HG03064 (cell line): ENCODE measurements around the gene ZFYVE9.

ENCODE experiments used
- ATAC-seq: cut with Tn5 transposase; IDR thresholded peaks from one replicate; pipeline ENCODE4 v1.9.1; 2021; ENCODE audit warnings: low read depth; ENCODE audit not compliant: unreplicated experiment

Gene ZFYVE9

DNA sequence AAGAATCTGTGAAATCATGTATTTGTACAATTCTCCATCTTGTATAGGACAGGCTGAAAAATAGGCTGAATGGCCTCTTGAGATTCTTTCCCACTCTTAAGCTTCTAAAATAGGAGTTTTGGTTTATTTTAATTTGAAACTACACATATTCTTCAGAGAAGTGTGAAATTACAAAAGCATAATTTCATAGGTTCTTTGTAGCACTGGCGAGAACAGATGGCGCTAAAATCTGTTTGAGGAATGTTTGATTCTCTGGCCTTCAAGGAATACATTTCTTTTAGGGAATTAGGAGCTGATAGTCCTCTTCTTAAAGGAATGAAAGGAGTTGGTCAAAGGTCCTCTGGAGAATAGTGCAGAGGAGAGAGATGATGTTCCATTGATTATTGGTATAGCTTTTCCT lies 179.2 kb downstream of the ZFYVE9 start:
- no peak for ATAC-seq

DNA sequence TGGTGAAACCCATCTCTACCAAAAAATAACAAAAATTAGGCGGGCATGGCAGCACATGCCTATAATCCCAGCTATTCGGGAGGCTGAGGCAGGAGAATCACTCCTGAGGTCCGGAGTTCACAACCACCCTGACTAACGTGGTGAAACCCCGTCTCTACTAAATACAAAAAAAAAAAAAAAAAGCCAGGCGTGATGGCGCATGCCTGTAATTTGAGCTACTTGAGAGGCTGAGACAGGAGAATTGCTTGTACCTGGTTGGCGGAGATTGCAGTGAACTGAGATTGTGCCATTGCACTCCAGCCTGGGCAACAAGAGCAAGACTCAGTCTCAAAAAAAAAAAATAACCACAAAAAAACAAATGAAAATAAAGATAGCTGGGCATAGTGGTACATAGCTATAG lies 181.8 kb downstream of the ZFYVE9 start:
- no peak for ATAC-seq

DNA sequence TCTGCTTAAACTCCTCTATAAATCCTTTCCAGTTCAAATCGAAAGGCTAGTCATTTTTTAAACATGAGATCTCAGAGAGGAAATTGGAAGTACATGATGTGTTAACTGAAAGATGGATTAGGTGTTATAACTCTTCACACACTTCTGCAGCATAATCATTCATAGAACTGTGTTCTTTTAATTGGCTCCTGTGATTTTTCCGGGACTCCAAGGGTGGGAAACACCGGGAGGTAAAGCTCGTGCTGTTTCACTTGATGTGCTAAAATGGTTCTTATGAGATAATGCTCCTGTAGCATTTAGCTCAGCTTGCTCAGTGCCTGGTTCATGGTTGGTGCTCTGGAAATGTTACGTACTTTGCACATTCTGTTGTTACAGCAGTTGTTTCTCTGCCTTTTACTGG lies 183.9 kb downstream of the ZFYVE9 start:
- ATAC-seq, result no peak

DNA sequence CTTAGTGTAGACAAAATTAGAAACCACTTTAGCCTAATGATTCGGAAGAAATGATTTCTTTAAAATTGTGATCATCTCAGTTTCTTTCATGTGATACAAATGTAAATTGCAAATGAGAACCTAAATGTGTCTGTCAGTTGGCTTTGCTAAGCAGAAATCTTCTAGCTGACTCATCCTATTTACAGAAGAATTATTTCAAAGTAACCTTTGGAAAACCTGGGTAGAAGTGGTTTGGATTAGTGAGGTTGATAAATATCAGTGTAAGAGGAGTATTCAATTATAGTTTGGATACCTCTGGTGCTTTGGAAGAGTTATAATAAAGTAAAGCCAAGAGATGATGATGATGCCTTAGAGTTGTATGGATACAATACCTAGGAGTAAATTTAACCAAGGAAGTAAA lies 186.7 kb downstream of the ZFYVE9 start:
- no peak for ATAC-seq

DNA sequence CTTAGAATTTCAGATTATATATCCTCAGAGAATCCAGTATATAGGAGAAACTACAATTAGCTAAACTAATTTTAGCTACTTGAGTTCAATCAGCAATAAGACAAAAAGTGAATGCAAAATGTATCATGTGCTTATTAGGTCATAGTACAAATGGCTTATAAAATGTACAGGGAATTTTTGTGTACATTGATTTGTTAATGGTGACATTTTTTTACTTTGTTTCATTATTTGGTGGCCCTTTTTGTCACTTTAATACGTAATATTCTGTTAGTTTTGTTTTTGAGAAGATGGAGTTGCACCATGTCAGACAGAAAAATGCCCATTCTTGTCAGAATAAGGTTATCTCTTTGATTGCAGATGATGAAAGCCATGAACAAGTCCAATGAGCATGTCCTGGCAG lies 190.5 kb downstream of the ZFYVE9 start:
- no peak for ATAC-seq

DNA sequence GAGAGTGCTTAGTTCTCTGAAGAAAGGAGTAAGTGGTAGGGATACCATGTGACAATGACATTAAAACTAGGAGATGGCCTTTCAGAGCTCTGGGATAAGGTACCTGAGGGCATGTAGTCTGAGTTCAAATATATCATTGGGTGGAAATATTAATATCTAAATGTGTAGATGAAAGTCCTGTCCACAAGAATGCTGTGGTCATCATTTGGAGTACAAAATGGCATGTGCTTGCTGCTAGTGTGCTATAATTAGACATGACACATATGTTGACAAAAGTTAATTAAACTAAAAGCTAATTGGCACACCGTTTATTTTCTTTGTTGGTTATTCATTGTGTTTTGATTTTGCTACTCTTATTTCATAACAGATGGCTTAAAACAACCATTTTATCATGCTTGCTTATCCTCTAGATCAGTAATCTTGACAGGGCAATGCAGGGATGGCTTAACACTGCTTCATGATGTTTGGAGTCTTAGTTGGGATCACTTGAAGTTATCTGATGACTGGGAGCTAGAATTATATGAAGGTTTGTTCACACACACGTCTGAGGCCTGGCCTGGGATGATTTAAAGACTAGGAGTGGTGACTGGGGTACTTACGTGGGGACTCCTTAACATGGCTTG lies 193.1 kb downstream of the ZFYVE9 start:
- no peak for ATAC-seq

DNA sequence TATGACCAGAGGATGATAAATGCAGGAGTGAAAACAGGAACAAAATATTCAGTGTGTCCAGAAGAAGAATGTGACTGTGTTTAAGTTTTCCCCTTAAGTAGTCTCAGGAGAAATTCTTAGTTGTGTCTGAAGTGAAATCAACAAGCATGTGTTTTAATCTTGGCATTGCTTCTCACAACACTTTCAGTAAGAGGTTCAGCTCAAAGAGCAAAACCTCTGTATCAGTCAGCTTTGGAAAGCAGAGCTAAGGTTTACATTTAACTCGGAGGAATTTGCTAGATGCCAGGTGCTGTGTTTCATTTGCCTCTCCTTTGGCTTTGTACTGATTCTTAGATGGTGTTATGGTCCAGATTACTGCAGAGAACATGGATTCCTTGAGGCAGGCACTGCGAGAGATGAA lies 195.6 kb downstream of the ZFYVE9 start:
- no peak for ATAC-seq

DNA sequence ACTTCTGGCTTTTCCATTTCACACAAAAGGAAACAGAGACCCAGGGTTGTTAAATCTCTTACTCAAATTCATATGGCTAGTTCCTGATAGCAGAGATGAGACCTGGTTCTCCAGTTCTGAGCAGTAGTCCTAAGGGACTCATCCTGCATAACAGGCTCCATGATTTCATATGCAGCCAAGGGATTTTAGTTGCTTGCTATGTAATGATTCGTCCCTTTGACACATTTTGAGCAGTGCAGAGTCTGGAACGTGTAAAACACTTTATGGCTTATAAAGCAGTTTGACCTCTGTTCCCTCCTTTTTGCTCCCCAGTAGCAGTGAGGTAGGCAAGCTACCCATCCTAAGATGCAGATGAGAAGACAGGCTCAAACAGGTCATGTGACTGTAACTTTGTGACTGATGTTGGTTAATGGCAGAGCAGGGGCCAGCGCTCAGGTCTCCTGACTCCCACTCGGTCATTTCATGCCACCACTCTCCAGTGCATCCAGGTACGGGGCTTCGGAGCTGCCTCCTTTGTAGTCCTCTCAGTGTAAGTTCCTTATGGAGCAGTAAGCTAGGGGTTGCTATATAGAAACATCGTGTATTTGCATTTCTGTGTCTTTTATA lies 199.9 kb downstream of the ZFYVE9 start:
- no peak for ATAC-seq

DNA sequence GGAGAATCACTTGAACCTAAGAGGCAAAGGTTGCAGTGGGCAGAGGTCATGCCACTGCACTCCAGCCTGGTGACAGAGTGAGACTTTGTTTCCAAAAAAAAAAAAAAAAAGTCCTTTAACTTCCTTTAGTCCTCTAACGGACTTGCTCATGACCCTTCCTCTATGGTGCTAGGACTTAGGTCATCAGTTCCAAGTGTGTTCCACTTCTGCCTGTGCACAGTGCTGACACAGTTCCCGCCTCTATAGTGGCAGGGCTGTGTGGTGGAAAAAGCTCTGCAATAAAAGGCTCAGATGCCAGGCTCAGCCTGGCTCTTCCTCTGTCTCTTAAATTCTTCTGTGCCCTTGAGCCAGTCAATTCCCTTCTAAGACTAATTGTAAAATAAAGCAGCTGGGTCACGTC lies 202.1 kb downstream of the ZFYVE9 start:
- no peak for ATAC-seq

DNA sequence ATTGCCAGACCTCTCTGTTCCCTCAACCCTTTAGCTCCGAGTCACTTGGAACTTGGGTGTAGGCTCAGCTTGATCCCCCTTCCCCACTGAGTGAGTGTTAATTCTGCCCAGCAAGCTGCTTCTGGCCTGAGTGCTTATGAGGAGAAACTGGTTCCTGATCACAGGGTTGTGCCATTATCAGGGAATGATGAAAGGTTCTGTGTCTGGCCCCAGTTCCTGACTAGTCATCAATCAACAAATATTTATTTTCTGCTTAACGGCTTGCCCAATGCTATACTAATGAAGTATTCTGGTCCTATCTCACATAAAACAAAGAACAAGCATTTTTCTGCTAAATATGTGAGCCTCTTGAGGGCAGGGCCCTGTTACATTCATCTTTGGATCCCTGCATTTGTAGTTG lies 203.4 kb downstream of the ZFYVE9 start:
- no peak for ATAC-seq

DNA sequence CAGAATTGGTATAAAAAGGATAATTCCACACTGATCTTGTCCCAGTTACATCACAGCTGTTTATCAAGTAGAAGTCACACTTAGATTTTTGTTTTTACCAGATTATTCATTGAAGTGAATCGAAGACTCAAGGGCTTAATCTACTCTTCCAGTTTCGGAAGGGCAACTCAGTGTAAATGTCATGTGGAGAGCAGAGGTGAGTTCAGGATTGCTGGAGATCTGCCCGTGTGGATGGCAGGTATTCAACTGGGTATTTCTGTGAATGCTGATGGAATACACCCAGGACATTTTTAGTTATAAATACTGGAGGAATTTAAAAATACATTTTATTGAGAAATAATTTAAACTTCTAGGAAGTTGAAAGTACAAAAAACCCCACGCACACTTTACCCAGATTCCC lies 204.8 kb downstream of the ZFYVE9 start:
- no peak for ATAC-seq

DNA sequence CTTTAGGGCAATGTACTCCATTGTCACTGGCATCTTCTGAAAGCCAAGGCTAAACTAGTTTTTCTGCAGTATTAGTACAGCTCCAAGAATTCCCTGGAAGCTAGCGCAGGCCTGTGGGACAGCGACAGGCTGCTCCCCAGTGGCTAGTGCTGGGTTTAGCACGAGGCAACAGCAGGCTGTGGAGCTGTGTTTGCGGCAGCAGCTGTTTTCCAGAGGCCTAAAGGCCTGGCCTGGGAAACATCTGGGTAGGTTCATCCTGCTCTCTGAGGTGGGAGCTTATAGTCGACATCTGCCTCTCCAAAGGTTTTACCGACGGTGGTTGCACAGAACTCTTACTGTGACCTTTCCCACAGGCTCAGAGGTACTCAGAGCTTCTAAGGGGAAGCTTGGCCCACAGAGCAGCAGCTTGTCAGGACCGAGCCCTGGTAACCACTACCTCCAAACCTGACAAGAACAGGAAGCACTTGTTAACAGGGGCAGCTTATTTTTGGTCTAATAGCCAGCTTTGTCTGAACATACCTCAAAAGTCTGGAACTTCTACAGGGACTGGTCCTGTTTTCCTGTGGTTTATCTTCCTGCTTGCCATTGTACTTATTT lies 206.9 kb downstream of the ZFYVE9 start:
- no peak for ATAC-seq

DNA sequence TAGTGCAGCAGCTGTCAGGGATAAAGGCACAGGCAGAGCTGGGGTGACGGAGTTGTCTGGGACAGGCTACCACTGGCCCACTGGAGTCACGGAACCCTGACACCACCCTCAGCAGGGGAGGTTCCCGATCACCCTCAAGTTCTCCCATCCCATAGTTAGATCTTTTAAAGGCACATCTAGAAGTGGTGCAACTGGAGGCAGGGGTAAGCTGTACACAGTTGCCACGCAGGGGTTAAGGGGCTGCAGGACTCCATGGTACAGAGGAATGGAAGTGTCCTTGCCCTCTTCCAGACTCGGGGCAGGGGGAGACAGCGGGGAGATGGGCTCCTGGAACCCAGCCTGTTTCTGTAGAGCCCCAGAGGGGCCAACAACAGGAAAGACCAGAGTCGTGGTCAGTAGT lies 210.8 kb downstream of the ZFYVE9 start:
- ATAC-seq, result no peak

DNA sequence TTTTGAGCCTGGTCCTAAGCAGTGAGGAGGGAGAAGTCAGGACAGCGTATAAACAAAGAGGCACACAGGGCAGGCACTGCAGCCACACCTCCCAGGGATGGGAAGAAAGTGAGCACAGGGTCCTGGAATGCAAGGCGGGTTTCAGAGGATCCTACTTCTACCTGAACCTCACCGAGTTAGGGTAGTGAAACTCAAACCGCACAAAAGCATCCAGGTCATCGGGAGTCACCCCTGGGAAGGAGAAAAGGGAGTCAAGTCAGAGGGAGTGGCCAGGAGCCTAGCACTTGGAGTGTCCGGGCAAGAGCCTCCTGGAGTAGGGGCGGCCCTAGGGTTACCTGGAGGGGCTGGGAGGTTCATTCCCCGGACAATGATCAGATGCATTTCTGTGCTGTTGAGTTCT lies 213.5 kb downstream of the ZFYVE9 start:
- ATAC-seq, result no peak

DNA sequence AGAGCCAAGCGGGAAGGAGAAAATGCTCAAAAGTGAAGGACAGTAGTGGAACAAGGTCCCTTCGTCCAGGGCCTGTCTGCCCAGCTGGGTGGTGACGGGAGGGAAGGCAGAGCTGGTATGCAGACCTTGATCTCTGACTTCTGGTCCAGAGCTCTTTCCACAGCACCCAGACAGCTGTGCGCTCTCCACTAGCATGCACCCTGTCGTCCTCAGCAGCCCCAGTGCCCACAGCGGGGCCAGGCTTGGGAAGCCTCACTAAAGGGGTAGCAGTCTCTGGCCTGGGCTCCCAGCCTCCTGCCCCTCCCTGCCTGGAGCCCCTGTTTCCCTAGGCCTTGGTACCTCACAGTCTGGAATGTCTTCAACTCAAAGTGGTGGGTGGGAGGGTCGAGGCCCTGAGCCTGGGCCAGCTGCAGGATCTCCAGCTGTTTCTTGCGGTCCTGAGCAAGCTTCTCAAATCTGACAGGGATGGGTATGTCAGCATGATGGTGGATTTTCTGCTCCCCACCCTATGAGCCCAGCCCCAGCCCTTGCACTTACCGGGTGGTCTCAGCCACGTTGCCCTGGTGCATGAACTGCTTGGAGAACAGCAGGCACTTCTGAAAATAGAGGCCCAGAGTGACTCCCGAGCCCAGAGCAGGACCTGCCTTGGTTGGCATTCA lies 214.1 kb downstream of the ZFYVE9 start:
- no peak for ATAC-seq

DNA sequence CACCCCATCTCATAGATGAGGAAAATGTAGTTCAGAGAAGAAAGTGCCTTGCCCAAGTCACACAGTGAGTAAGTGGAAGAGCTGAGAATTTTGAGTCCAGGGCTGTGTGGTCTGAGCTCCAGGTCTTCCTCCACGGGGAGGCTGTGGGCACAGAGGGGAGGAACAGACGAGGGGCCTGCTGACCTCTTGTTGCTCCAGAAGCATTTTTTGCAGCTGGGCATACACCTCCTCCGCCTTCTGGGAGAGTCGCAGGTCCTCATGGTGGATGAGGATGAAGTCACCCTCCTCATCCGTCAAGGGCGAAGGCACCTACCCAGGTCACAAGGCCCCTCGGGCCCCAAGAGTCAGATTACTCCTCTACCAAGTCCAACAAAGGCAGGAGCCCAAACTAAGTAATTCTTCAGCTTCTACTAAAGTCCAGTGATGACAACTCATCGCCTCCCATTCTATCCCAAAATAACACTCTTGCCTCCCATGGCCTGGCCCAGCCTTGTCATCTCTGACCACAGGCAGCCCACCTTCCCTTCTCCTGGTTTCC lies 215.0 kb downstream of the ZFYVE9 start:
- no peak for ATAC-seq

DNA sequence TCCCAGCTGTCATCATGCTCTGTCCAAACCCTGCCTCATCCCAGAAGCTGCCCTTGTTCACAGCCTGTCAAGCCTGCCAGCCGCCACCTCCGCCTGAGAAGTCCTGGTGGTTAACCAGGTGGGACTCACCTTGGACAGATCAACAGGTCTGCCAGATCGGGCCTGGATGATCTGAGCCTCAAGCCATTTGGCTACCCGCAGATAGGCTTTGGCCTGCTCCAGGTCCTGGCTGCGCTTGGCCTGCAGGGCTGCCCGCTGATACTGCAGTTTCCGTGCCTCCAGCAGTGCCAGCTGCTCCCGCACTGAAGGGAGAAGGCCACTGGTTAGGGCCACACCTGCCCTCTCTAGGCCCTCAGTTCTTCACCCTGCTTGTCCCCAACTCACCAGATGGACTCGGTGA lies 215.5 kb downstream of the ZFYVE9 start:
- ATAC-seq, result no peak

DNA sequence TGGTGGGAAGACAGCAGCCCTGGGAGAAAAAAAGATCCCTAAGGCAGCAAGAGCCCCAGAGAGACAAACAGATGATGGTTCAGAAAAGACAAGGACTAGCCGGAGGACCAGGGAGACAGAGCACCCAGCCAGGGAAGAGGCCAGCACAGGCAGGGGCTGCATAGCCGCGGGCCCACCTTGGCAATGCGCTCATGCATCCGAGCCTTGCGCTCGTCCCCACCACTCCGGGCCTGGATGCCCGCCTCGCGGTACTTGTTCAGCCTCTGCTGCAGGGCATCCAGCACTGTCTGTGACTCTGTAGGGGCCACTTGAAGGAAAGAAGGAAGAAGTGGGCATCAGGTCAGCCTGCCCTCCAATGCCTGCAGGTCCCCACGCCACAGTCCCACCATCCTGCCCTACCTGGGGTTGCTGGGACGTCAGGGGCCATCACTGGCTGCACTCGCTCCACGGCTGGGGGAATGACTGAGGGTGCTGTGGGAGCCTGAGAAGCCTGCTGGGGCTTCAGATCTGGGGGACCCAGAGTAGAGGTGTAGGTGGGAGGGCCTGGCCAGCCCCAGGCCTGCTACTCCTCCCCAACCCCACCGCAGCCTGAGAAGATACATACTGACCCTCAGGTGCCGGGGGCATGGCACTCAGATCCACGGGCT lies 217.1 kb downstream of the ZFYVE9 start:
- ATAC-seq, result no peak

DNA sequence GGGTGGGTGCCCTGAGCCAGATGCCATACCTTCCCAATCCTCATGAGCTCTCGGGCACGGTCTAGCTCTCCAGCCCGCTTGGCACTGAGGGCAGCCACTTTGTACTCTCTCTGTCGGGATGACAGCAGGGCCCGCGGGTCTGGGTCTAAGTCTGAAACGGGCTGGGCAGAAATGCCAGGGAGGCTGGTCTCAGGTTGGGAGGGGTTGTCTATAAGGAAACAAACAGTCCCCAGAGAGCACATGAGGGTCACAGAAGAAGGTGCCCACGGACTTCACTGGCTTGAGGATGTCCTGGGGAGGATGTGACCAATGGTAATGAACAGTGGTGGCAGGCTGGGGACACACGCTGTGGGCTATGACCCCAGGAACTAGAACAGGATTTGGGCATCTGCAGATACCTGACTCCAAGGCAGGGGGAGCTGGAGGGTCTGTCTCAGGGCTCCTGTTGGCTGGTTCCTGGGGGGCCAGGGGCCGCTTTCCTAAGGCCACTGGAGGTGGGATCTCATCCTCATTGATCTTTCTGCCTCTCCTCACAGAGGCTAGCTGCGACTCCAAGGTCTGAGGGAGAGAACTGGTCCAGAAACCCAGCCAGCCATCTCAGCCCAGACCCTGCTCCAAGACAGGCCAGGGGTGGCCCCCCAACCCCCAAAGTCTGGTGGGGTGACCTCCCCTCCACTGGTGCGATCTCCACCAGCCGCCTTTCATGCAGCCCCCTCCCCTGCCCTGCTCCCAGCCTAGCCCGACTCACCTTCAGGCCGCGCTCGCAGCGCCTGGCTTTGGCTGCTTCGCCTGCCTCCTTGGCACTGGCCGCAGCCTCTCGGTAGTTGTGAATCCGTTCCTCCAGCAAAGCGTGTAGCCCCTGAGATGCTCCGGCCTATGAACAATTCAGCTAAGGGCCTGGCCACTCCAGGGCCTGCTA lies 218.0 kb downstream of the ZFYVE9 start:
- no peak for ATAC-seq

DNA sequence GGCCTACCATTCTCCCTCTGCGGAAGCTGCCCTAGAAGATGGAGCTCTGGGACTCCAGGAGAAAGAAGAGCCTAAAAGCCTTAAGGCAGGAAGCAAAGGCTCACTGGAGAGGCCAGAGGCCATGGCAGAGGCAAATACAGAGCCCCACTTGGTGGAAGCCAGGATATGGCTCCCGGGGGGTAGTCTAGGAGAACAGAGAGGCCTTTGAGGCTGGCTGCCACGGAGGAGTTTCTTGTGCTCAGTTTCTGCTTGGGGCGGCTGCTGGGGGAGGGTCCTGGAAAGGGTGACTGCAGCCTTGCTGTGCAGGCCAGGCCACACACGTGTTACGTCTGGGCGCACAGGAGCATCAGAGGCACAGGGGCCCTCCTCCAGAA lies 218.7 kb downstream of the ZFYVE9 start:
- no peak for ATAC-seq
